HG03064 (cell line): ENCODE data around the gene DCAF4.

Experiments used
- ATAC-seq: cut with Tn5 transposase; IDR thresholded peaks from one replicate; pipeline ENCODE4 v1.9.1; 2021; ENCODE audit warnings: low read depth; ENCODE audit not compliant: unreplicated experiment

The DCAF4 gene, protein sequence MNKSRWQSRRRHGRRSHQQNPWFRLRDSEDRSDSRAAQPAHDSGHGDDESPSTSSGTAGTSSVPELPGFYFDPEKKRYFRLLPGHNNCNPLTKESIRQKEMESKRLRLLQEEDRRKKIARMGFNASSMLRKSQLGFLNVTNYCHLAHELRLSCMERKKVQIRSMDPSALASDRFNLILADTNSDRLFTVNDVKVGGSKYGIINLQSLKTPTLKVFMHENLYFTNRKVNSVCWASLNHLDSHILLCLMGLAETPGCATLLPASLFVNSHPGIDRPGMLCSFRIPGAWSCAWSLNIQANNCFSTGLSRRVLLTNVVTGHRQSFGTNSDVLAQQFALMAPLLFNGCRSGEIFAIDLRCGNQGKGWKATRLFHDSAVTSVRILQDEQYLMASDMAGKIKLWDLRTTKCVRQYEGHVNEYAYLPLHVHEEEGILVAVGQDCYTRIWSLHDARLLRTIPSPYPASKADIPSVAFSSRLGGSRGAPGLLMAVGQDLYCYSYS

GRCh38 chr14:72926292-72927028 is at the start of gene DCAF4:
Gene DCAF4 (plus strand): TSS chr14:72926464. CDS start chr14:72937979, 11,515 bp downstream.
- ATAC-seq, result peak; percentile 90

DNA sequence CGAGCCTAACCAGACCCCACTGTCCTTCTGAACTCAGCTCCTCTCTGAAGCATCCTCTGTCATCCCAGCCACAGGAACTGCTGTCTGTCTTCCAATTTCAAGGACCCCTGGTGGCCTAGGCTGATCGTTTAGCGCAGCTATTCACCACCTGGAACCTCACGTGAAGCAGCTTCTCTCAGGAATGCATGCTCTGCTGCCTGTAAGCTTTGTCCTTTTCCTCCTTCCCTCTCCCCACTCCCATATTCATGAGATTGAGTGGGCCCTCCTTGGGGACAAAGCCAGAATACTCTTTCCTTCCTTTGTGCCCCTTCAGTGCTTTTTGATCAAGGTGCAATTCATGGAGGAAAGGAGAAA is 49.6 kb upstream of the DCAF4 start:
- ATAC-seq, result no peak

DNA sequence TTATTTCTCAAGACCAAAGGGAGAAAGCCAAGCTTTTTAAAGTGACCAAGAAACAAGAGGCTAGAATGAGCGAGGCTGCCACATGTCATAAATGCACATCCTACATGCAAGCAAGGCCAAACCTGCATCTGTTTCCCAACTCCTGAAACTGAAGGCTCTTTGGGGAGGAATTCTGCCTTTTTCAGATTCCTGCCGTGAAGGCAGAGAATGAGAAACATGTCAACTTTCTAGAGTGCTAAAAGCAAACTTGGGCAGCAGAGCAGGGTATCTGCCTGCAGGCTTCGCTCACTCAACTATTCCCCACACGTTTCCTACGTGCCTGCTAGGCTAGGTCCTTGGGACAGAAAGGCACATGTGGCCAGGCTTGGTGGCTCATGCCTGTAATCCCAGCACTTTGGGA is 47.5 kb upstream of the DCAF4 start:
- ATAC-seq, result no peak

GRCh38 chr14:72879431-72879830 is 46.8 kb upstream of the DCAF4 start:
- no peak for ATAC-seq

DNA sequence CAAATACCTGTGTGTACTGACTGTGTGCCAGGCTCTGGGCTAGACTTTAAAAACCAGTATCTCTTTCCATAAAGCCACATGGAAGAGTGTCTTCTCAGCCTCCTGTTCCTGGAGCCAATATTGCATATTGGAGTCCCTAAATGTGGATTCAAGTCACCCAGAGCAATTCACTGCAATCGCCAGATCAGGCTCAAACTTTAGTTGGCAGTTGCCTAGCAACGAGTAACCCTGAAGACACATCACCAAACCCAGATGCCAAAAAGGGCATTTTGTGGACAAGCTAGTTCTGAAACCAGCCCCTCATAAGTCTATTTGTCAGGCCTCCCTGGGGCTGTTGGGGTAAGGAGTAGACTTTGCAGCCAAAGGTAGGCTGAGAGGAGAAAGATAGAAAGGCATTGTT is 46.1 kb upstream of the DCAF4 start:
- ATAC-seq, result no peak

DNA sequence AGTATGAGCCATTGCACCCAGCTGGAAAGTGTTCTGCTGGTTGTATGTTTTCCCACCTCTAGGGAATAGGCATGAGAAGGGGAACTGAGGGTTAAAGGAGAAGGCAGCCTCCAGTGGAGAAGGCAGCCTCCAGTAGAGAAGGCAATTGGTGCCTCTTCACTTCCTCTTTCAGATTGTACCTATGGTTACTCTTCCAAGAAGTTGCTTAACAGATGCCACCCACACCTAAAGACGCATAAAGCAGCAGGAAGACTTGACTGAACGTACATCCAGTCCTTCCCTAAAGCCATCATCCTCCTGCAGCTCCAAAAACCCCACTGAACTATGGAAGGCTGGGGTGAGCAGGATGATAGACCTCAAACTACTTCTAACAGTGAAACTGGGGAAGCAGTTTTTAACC is 45.4 kb upstream of the DCAF4 start:
- no peak for ATAC-seq

GRCh38 chr14:72881543-72881942 is 44.7 kb upstream of the DCAF4 start:
- ATAC-seq, result no peak

DNA sequence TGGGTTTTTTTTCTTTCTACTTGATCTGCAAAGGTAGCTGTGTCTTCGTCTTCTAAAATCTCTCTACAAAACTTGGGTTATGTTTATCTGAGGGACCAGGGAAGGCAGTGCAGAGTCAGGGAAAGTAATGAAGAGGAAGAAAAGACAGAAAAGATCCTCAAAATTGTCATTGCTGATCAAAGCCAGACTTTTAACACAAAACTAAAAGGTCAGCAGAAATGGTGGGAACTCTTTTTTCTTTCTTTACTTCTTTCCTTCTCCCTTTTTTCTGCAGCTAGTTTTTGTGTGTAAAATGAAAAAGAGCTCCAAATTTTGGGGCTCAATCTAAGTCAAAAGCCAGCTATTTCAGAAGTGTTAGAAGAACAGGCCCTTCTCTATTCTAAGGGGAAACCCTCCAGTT is 44.2 kb upstream of the DCAF4 start:
- ATAC-seq, result no peak

DNA sequence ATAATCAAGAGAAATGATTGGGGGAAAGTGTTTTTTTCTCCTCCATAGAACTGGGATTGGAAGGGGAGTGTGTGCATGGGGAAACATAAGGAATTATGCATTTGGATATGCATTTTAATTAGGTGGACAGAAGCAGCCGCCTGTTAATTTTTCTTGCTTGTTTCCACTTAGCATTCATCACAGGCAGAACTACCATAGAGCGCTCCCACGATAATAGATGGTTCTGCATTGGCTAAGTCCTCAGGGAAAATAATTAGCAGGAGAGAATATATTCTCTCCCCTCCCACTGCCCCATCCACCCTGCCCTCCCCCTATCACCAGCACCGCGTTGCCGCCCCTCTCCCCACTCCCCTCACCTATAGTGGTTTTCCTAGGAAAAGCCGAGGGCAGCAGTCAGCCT is 43.8 kb upstream of the DCAF4 start:
- ATAC-seq, result no peak

DNA sequence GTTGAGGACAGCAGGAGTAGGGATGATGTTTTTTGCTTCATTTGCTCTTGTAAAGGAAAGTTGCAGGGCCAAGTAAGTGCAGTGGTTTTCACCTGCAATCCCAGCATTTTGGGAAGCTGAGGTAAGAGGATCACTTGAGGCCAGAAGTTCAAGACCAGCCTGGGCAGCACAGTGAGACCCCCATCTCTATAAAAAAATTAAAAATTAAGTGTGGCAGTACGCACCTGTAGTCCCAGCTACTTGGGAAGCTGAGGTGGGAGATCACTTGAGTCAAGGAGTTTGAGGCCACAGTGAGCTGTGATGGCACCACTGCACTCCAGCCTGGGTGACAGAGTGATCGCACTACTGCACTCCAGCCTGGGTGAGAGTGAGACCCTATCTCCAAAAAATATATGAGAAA is 43.2 kb upstream of the DCAF4 start:
- ATAC-seq, result no peak

GRCh38 chr14:72883961-72884360 is 42.3 kb upstream of the DCAF4 start:
- no peak for ATAC-seq

GRCh38 chr14:72884386-72884785 is 41.9 kb upstream of the DCAF4 start:
- no peak for ATAC-seq

DNA sequence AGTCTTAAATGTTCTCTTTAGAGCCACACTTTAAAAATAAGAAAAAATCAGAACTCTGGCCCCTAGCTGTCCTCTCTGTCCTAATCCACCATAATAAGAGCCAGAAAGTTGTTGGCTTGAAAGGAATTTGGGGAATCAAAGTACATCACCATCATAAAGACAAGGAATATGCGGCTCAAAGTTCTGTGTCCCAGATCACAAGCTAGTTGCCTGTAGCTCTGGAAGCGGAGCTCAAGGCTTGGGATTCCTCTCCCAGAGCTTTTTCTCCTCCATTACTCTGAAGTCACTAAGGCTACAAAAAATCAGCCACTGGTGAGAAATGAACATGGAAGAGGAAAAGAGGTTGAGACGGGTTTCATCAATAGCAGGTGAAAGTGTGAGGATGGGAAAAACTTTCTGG is 38.8 kb upstream of the DCAF4 start:
- no peak for ATAC-seq

DNA sequence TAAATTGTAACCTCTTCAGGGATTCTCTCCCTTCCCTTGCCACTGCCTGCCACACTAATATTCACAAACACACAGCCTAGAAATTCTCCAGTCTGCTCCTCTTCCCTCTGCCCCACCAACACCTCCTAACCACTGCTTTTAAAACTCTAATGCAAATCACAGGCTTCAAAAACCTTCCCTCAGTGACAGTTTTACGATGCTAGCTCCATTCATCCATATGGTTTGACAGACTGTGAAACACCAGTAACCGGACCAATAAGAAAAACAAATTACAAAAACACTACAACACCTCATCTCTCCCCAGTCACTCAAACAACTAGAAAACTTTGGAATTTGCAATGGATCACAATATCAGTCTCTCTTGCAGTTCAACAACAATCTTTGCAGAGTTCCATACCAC is 38.1 kb upstream of the DCAF4 start:
- ATAC-seq, result no peak

GRCh38 chr14:72888636-72889201 is 37.5 kb upstream of the DCAF4 start:
- no peak for ATAC-seq

- ATAC-seq, result no peak
Observed at GRCh38 chr14:72889366-72889765, 36.9 kb upstream of the DCAF4 start.

GRCh38 chr14:72891666-72892102 is 34.6 kb upstream of the DCAF4 start:
- ATAC-seq, result no peak

- no peak for ATAC-seq
Observed at GRCh38 chr14:72892103-72892878, 34.0 kb upstream of the DCAF4 start.

- ATAC-seq, result peak; percentile 15
Observed at GRCh38 chr14:72892879-72893635, 33.2 kb upstream of the DCAF4 start.
